GM21367 (cell line): ENCODE measurements around the gene LRRC17.

Experiments
- ATAC-seq: cut with Tn5 transposase; IDR thresholded peaks from one replicate; pipeline ENCODE4 v1.9.1; 2021; ENCODE audit not compliant: unreplicated experiment

The LRRC17 gene

GRCh38 chr7:102985176-102985783 is 72.5 kb downstream of the LRRC17 start:
- no peak for ATAC-seq

GRCh38 chr7:102988088-102988487 is 75.3 kb downstream of the LRRC17 start:
- ATAC-seq = no peak

DNA sequence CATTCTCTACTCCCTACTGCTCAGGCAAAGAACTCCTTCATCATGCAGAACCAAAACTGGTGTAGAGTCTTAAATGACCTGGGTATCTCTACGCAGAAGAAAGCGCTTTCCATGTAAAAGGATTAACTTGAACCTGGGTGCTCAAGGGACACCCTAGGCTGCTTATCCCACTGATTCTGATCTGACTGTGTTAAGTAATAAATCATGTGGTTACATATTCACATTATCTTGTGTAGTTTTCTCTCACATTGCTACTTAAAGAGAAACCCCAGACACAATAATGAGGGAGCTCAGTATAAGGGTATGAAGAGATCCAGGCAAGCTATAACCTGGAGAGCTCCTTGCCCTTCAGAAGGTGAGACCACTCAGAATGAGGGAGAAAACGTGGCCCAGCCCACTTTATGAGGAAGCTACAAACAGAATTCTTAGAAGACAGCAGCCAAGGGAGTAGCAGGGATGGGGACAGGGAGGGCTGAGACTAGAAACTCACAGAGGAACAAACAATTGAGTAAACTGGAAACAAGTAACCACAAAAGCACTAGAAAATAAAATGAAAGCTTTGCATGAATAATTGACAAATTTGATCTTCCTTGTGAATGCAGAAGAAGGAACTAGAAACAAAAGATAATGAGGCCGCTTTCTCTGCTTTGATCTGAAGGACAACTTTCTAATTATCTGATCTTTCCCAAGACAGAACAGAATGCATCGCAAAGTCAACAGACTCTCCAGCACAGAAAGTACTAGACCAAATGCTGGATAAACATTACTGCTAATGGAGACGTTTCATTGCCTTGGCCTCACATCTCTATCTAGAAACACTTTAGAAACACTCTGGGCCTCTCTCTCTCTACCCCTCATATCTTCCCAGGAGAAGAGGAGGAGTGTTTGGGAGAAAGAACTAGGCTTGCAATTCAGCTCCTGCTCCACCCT is 76.1 kb downstream of the LRRC17 start:
- ATAC-seq = no peak

DNA sequence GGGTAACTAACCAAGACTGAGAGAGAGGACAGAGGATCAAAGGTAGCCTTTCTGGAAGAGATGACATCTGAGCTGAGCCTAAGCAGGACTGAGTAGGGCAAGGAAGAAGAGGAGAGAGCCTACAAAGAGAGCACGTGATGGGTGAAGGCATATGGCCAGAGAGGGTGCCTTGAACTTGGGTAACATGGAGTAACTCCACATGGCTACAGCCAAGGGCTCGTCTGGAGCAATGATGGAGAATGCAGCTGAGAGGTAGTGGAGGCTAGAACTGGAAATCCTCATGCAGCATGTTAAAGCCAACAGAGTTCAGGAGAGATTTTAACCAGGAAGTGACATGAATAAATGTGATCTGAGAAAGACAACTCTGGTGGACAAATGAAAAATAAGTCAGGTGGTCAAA is 77.8 kb downstream of the LRRC17 start:
- ATAC-seq = no peak

GRCh38 chr7:102991077-102991539 is 78.3 kb downstream of the LRRC17 start:
- ATAC-seq = no peak

DNA sequence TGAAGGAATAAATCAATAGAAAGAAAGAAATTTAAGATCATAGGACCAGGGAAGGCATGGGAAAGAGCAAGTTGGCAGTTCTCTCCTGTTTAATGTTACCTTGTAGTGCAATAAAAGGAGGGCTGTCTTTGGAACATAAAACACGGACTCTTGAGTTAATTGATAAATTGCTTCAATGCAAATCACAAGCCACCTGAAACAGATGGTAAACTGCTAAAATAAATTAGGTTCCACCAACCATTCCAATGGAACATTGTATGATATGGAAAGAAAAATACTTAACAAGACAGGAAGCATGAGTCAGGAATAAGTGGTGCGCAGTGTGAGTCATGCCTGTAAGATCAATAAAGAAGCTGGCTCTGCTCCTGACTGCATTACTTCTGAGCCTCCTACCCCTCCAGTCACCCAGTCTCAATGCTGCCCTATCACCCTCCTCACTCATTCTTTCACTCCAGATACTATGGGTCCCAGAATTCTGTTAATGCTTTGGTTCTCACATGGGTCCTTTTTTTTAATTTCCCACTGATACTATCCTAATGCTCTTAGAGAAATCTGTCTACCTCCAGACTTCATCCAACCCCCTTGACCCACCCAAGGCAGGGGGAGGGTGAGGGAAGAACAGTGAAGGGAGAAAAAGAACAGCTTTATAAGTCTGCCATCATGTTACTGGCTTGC is 78.9 kb downstream of the LRRC17 start:
- no peak for ATAC-seq

GRCh38 chr7:102992509-102992937 is 79.7 kb downstream of the LRRC17 start:
- ATAC-seq = no peak

- ATAC-seq = no peak
Measured at GRCh38 chr7:102992938-102993717, 80.3 kb downstream of the LRRC17 start.

DNA sequence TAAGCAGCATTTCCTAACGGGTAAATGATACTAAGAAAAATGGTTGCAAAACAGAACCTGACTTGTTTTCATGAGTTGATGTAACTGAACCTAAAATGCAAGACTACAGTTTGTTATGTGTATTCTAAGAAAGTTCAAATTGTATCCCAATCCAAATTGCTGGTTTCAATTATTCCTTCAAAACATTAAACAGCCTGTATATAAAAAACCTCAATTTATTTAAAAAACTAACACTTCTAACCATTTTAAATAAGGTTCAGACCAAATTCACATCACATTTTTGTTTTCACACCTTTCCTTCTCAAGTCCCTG is 80.9 kb downstream of the LRRC17 start:
- no peak for ATAC-seq

GRCh38 chr7:102994567-102994966 is 81.8 kb downstream of the LRRC17 start:
- no peak for ATAC-seq
